NT2/D1 (cell line): Measurements from ENCODE around the gene ANXA11.
"Not testable (repeated sequence)": the region's sequence is repeated elsewhere in the genome, so short reads cannot be mapped to it uniquely, and the experiment has no call there.

Source experiments
- SUZ12 ChIP-seq: IDR thresholded peaks from 2 replicates; pipeline ENCODE4 v1.6.1; 2011; ENCODE audit not compliant: insufficient read length, insufficient read depth; ENCODE audit errors: extremely low read depth
- YY1 ChIP-seq: IDR thresholded peaks from 2 replicates; pipeline ENCODE4 v1.6.1; 2011; ENCODE audit not compliant: insufficient read length, insufficient read depth

GRCh38 chr10:80233871-80234270 is 28.5 kb upstream of the ANXA11 start:
- not testable (repeated sequence) for TF ChIP-seq YY1, SUZ12
